Stimulated activated CD8-positive, alpha-beta memory T cell treated with anti-CD3 and anti-CD28 coated beads, Interleukin-4, amount 100 ng/mL, for 1 hour (primary cell): ENCODE results near the gene NFASC.

Source experiments
- DNase-seq, 2 donors: peaks; one replicate each; pipeline ENCODE4 v3.0.0-alpha.2; 2020; ENCODE audit warnings: low read depth in 2 of 2, low spot score in 1 of 2

The NFASC gene

DNA sequence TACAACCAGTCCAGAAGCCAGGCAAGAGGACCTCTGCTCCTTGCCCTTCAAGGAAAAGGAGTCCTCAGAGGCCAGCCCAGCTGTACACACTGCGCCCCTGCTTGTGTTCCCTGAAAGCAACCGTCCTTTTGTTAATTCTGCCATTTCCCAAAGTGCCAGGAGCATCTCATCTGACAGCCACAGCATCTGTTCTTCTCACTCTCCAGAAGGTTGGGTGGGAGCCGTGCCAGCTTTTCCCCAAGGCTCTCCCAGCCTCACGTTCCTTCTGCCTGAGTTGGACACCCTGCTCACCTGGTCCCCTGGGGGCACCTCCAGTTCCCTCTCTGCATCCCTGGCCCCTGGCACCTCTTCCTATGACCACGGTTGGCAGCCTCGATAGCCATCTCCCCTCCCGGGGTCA is 161.8 kb downstream of the NFASC start:
- DNase-seq, result no peak

DNA sequence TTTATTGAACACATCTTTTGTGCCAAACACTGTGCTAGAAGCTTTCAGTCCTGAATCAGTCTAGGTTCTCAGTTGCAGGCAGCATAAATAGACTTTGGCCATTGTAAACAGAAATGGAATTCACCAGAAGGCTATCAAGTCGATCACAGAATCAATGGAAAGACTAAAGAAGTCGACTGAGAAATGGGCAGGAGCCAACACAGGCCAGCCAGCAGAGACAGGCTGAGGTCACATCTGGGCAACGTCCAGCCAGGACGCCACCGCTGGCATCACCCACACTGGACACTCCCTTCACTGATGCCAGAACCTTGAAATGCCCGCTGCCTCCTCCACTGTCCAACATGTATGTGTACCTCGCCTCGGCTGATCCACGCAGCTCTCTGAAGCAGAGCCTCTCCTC is 166.9 kb downstream of the NFASC start:
- no peak for DNase-seq

DNA sequence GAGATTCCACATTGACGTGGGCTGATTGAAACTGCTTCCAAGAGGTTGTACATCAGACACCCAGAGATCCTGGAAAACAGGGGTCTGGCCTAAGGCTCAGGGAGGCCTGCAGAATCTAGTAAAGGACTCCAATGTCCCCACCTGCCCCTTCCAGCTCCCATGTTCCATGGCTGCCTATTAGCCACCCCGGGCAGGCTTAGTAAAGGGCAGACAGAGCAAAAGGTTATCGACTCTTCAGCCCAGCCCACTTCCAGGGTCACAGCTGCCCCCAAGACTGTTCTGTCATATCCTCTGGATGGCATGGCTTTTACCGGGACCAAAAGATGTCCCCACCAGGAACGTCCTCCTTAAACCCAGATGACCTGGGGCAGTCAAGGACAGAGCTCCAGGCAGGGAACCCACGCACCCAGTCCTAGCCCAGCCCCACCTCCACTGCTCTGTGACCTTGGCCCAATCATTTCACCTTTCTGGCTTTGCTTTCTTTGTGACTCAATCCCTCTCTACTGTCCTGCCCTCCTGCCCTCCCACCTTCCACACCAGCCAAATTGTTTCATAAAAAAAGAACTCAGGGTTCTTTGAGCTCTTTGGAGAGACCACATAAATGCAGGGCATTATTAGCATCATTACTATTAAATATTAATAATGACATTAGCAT is 167.6 kb downstream of the NFASC start:
- DNase-seq, result no peak

GRCh38 chr1:205041001-205041715 is 170.5 kb downstream of the NFASC start:
- DNase-seq, result no peak

DNA sequence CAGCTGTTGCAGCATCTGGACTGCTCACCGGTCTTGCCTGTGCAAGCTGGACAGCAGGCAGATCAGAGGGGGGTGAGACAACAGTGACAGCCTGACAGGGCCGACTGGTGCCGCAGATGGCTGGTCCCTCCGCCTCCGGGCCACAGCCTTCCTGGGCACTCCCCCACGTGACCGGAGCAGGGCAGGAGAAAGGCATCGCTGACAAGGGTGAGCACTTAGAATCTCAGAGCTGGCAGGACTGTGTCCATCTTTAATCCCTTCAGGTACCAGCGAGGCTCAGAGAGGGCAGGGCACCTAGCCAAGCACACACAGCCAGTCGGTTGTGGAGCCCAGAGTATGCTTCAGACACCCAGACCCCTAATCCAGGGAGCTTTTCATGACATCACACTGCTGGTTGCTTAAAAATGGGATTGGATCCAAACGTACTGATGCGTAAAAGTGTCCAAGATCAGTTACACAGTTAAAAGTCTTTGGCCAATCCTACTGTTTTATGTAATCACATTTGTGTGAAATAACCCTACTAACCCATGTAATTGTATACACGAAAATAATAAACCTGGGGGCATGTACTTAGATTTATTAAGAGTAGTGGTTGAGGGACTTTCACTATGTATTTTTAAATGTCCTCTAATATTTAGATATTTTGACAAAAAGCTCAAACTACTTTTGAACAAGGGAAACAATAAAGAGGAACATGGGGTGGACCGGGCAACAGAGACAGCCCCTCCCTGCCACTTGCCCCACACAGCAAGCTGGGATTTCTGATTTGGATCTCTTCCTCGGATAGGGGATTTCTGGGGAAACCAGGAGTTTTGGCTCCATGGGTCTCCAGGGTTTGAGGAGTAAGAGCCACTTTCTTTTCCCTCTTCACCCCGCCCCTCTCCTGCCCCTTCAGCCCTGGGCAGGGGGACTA is 171.6 kb downstream of the NFASC start:
- no peak for DNase-seq

GRCh38 chr1:205042911-205043806 is 172.5 kb downstream of the NFASC start, which contains the start of gene CNTN2:
TSS of gene CNTN2 (plus strand) at chr1:205043212. CDS start at chr1:205053186, 9,974 bp downstream.
- DNase-seq, result no peak

DNA sequence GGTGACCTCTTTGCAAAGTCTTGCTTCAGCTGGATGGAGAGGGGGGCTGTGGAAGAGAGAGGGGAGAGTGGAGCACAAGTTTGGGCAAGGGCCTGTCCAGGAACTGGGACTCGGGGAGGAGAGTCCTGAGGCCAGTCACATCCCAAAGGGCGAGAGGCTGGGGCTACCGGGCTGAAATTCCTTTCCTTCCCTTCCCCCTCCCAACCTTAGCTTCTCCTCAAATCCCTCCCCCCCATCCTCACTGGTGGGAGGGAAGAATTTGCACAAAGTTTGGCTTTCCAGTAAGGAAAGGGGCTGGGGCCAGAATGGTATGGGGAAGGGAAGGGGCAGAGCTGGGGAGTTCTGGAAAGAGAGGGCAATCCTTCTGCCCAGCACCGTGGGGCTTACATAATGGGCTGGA is 173.2 kb downstream of the NFASC start:
- DNase-seq, result no peak

- DNase-seq, result no peak
Observed at GRCh38 chr1:205044741-205045140, 174.1 kb downstream of the NFASC start.

DNA sequence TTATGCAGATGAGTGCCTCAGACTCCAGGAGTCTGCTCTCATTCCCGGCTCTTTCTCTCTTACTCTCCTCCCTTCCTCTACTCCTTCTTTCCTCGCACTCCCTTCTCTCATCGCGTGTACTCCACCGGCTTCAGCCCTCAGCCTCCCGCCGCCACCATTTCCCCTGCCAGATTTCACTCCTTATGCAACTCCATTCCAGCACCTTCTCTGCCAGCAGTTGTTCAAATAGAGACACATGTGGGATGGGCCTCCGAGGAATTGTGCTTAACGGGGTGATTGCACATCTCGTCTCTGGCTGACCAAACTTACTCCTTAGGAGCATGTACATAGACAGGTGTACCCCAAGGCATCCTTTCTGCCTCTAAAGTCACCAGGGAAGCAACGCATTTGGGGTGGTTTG is 174.5 kb downstream of the NFASC start:
- DNase-seq, result no peak

GRCh38 chr1:205046870-205047269 is 176.2 kb downstream of the NFASC start:
- no peak for DNase-seq

DNA sequence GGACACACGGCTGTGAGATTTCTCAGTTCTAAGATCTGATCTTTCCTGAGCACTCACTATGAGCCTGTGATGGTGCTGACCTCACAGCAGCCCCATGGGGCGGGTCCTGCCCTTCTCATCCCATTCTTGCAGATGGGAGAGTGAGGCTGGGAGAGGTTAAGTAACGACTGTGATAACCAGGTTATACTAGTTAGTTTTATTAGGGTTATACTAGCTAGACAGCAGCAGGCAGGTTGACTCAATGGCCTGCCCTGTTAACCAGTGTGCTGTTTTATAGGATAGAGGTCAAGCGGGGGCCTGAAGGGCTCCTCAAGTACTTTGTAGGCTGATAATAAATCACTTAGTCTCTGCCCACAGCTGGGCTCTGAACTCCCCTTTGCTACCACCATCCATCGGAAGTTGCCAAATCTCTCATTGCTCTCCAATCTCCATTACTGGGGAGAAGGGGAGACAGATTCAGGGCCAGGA is 177.1 kb downstream of the NFASC start:
- DNase-seq, result no peak

DNA sequence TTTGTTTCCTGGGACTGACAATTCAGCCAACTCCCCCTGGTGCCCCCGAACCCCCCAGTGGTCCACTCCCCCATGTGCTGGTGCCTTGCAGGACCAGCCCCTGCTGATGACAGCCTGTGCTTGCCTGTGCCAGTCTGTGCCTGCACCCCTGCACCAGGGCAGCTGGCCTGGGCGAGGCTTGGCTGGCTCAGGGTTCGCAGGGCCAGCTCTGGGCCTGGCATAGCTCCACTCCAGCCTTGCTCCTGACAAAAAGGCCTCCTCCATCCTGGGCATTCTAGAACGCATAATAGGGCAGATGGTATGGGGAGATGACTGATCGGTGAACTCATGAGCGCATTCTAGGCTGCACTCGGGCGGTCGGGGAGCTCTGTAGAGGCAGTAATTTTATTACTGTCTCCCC is 177.7 kb downstream of the NFASC start:
- no peak for DNase-seq

- no peak for DNase-seq
Observed at GRCh38 chr1:205049479-205049878, 178.8 kb downstream of the NFASC start.

DNA sequence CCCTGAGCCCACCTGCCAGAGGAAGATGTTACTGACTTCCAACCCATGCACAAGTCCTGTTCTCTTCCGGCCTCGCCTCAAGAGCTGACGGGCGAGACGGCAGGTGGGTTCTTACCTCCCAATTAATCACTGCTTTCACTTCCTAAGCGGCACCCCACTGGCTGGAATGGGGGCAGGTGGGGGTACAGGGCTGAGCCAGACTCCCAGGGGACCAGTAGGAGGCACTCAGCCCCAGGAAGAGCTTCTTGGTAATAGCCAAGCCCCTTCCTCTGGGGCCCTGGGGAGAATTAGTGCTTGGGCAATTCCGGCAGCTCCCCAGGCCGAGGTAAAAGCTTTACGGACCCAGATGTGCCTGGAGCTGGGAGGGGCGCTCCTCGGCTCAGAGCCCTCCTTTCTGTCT is 182.0 kb downstream of the NFASC start:
- no peak for DNase-seq

GRCh38 chr1:205053296-205053695 is 182.6 kb downstream of the NFASC start:
- DNase-seq, result no peak

DNA sequence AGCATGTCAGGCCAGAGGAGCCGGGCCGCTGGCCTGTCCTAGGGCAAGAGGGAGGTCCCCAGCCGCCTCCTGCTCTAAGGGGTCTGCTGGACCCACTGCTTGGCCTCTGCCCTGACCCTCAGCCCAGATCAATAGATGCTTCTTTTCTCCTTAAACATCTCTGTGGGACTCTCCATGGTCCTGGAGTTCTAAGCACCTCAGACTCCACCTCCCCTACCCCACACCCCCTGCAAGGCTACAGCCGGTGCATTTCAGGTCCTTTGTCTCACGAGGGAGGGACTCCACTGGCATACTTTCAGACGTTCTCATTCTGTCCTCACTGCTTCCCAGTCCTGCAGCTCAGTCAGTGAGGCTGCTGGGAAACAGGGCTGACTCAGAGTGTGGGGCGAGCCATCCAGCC is 183.4 kb downstream of the NFASC start:
- DNase-seq, result no peak

- no peak for DNase-seq
Observed at GRCh38 chr1:205056188-205056611, 185.5 kb downstream of the NFASC start.

DNA sequence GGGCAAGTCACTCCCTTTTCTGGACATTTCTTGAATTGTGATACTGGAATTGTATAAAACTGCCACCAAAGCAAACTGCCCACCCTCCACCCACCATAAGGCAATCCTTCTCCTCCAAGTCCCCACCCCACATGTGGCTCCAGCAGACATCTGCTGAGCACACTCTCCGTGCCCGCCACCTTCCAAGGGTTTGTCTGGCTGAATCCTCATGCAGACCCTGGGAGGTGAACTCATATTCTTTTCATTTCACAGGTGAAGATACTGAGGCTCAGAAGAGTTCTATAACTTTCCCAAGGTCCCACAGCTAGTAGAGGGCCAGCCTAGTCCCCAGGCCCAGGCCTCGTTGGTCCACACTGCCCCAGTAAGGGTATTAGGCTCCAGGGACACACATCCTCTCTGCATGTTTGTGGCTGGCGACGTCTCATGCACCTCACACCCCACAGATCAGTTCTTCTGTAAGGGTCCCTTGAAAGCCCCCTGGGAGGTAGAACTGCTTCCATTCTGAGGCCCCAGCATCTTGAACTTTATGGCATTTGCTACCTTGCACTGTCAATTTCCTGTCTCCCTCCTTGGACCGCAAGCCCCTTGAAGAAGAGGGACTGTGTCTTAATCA is 186.4 kb downstream of the NFASC start:
- DNase-seq, result no peak

- DNase-seq, result no peak
Observed at GRCh38 chr1:205057808-205058575, 187.3 kb downstream of the NFASC start.
